Neural progenitor cell (in vitro differentiated cells): Measurements from ENCODE around the gene TRPT1. TPM values are rescaled to one million over a fixed set of nuclear protein-coding genes. Genes with fewer than 3 reads are reported as not detected.
A peak's percentile ranks its signal among the peaks of the same experiment; 100 is the strongest.

Experiments
- DNase-seq: peaks from one replicate; pipeline ENCODE4 v3.0.0-alpha.2; 2016; ENCODE audit warnings: low spot score
- H2AFZ ChIP-seq: fragments of 200-600 bp; sonication (generic); replicated peaks from 2 replicates; pipeline ENCODE4 v1.6.1; 2016; ENCODE audit warnings: antibody characterized with exemption
- H3F3A ChIP-seq: fragments of 200-600 bp; sonication (generic); 2 replicates; pipeline ENCODE4 v1.6.1; 2016; ENCODE audit warnings: antibody characterized with exemption, low read depth
- H3K27ac ChIP-seq: fragments of 200-600 bp; sonication (generic); 2 replicates; pipeline ENCODE4 v1.5.1; 2016; ENCODE audit warnings: mild to moderate bottlenecking
- H3K27me3 ChIP-seq: fragments of 200-600 bp; sonication (generic); 2 replicates; pipeline ENCODE4 v1.6.1; 2016; ENCODE audit warnings: mild to moderate bottlenecking, moderate library complexity
- H3K36me3 ChIP-seq: fragments of 200-600 bp; sonication (generic); 2 replicates; pipeline ENCODE4 v1.5.1; 2016
- H3K4me1 ChIP-seq: fragments of 200-600 bp; sonication (generic); 2 replicates; pipeline ENCODE4 v1.6.1; 2016; ENCODE audit warnings: mixed run types
- H3K4me2 ChIP-seq: fragments of 200-600 bp; sonication (generic); 2 replicates; pipeline ENCODE4 v1.6.1; 2016
- H3K4me3 ChIP-seq: fragments of 200-600 bp; sonication (generic); 2 replicates; pipeline ENCODE4 v1.5.1; 2016
- H3K79me2 ChIP-seq: fragments of 200-600 bp; sonication (generic); 2 replicates; pipeline ENCODE4 v1.6.1; 2016; ENCODE audit warnings: low read depth
- H3K9ac ChIP-seq: fragments of 200-600 bp; sonication (generic); 2 replicates; pipeline ENCODE4 v1.6.1; 2016
- H3K9me3 ChIP-seq: fragments of 200-600 bp; sonication (generic); 2 replicates; pipeline ENCODE4 v1.5.1; 2016; ENCODE audit warnings: low read depth
- H4K20me1 ChIP-seq: fragments of 200-600 bp; sonication (generic); 2 replicates; pipeline ENCODE4 v1.6.1; 2016; ENCODE audit warnings: low read depth
- H3K27ac Mint-ChIP-seq: 3 replicates; pipeline ENCODE4 v1.8.0; 2021; ENCODE audit warnings: mixed read lengths
- H3K27me3 Mint-ChIP-seq: 2 replicates; pipeline ENCODE4 v1.8.0; 2022; ENCODE audit warnings: low read depth, mild to moderate bottlenecking, inconsistent platforms, moderate library complexity, mixed read lengths; ENCODE audit not compliant: insufficient read depth
- H3K36me3 Mint-ChIP-seq: 3 replicates; pipeline ENCODE4 v1.8.0; 2021; ENCODE audit warnings: mixed read lengths
- H3K4me1 Mint-ChIP-seq: 3 replicates; pipeline ENCODE4 v1.8.0; 2021; ENCODE audit warnings: mixed read lengths
- H3K4me3 Mint-ChIP-seq: 3 replicates; pipeline ENCODE4 v1.8.0; 2021; ENCODE audit warnings: mild to moderate bottlenecking, moderate library complexity, mixed read lengths
- H3K9me3 Mint-ChIP-seq: 3 replicates; pipeline ENCODE4 v1.8.0; 2020; ENCODE audit warnings: mixed read lengths
- CTCF ChIP-seq: fragments of 200-600 bp; sonication (generic); IDR thresholded peaks from 2 replicates; pipeline ENCODE4 v1.5.1; 2017; ENCODE audit warnings: antibody characterized with exemption, mild to moderate bottlenecking
- EZH2 ChIP-seq: fragments of 200-600 bp; sonication (generic); IDR thresholded peaks from 2 replicates; pipeline ENCODE4 v1.6.1; 2017; ENCODE audit warnings: antibody characterized with exemption, mild to moderate bottlenecking, moderate library complexity
- EZH2phosphoT487 ChIP-seq: fragments of 200-600 bp; sonication (generic); IDR thresholded peaks from 2 replicates; pipeline ENCODE4 v1.6.1; 2017; ENCODE audit warnings: antibody characterized with exemption
- total RNA-seq: library from RNA; depleted of rRNA; stranded (reverse); fragments of >200 nt; gene quantifications from 2 replicates; pipeline ENCODE4 v1.2.3, GENCODE V29; 2015; ENCODE audit warnings: low replicate concordance

Gene TRPT1
- total RNA-seq, 1 donor from 2014 or later = 17.5 TPM

- peaks cover 11% of the 10 kb centered on the region for H3K79me2 ChIP-seq
- H3K9me3 Mint-ChIP-seq = no peaks in the 10 kb centered on the region
- peaks cover 20% of the 10 kb centered on the region for H4K20me1 ChIP-seq
- TF ChIP-seq CTCF = no peak
- TF ChIP-seq EZH2 = no peak
- no peak for TF ChIP-seq EZH2phosphoT487
- H3F3A ChIP-seq = peaks cover 12% of the 10 kb centered on the region
- H3K4me3 Mint-ChIP-seq = no peak overlapping the region
- H3K4me3 ChIP-seq = no peak overlapping the region
- no peak overlapping the region for H3K27ac Mint-ChIP-seq
- peaks cover 17% of the 10 kb centered on the region for H3K36me3 ChIP-seq
- H3K9ac ChIP-seq = no peak overlapping the region
- H3K4me1 Mint-ChIP-seq = no peaks in the 10 kb centered on the region
- H3K36me3 Mint-ChIP-seq = peaks cover 47% of the 10 kb centered on the region
- H3K27me3 ChIP-seq = no peaks in the 10 kb centered on the region
- H3K4me2 ChIP-seq = no peak overlapping the region
- no peak overlapping the region for H2AFZ ChIP-seq
- no peak for DNase-seq
- no peaks in the 10 kb centered on the region for H3K9me3 ChIP-seq
- H3K27ac ChIP-seq = no peak overlapping the region
- H3K4me1 ChIP-seq = no peaks in the 10 kb centered on the region
- peaks cover 2% of the 10 kb centered on the region for H3K27me3 Mint-ChIP-seq
Measured at GRCh38 chr11:64196626-64197025, 29.4 kb downstream of the TRPT1 start.

- no peak for DNase-seq
- TF ChIP-seq EZH2phosphoT487 = no peak
- no peak for TF ChIP-seq EZH2
- no peak for TF ChIP-seq CTCF
- no peaks in the 10 kb centered on the region for H3K4me1 ChIP-seq
- no peak overlapping the region for H2AFZ ChIP-seq
- H3K27ac ChIP-seq = no peak overlapping the region
- Mint-ChIP-seq H3K4me1 (peaks cover 9% of the 10 kb centered on the region), H3K9me3 (no peaks in the 10 kb centered on the region), H3K36me3 (peaks cover 38% of the 10 kb centered on the region), H3K27ac (no peak overlapping the region), H3K27me3 (peaks cover 2% of the 10 kb centered on the region), H3K4me3 (no peak overlapping the region)
- H3K79me2 ChIP-seq = peaks cover 11% of the 10 kb centered on the region
- peaks cover 5% of the 10 kb centered on the region for H3F3A ChIP-seq
- no peaks in the 10 kb centered on the region for H3K27me3 ChIP-seq
- H3K9ac ChIP-seq = no peak overlapping the region
- no peaks in the 10 kb centered on the region for H3K9me3 ChIP-seq
- peaks cover 12% of the 10 kb centered on the region for H3K36me3 ChIP-seq
- no peak overlapping the region for H3K4me2 ChIP-seq
- H4K20me1 ChIP-seq = peaks cover 7% of the 10 kb centered on the region
- H3K4me3 ChIP-seq = no peak overlapping the region
Measured at GRCh38 chr11:64192434-64192833, 33.6 kb downstream of the TRPT1 start.

- peaks cover 12% of the 10 kb centered on the region for H3K36me3 Mint-ChIP-seq
- H3K4me1 Mint-ChIP-seq = peaks cover 34% of the 10 kb centered on the region
- peak overlapping the region; percentile 64 for H3K27ac ChIP-seq
- TF ChIP-seq CTCF (no peak), EZH2 (no peak), EZH2phosphoT487 (no peak)
- no peak overlapping the region for H3K9ac ChIP-seq
- peaks cover 29% of the 10 kb centered on the region for H3K79me2 ChIP-seq
- DNase-seq = peak; percentile 32
- no peak overlapping the region for H3K4me2 ChIP-seq
- peaks cover 32% of the 10 kb centered on the region for H3F3A ChIP-seq
- peaks cover 3% of the 10 kb centered on the region for H3K9me3 Mint-ChIP-seq
- H3K4me1 ChIP-seq = peaks cover 5% of the 10 kb centered on the region
- no peak overlapping the region for H3K4me3 Mint-ChIP-seq
- H2AFZ ChIP-seq = no peak overlapping the region
- peaks cover 11% of the 10 kb centered on the region for H3K27me3 Mint-ChIP-seq
- H3K4me3 ChIP-seq = no peak overlapping the region
- no peaks in the 10 kb centered on the region for H3K9me3 ChIP-seq
- peak overlapping the region; percentile 90 for H3K27ac Mint-ChIP-seq
- peaks cover 13% of the 10 kb centered on the region for H4K20me1 ChIP-seq
- no peaks in the 10 kb centered on the region for H3K27me3 ChIP-seq
- H3K36me3 ChIP-seq = no peaks in the 10 kb centered on the region
Measured at GRCh38 chr11:64186492-64187165, 39.4 kb downstream of the TRPT1 start.
